Neural crest cell (in vitro differentiated cells): Measurements from ENCODE around the gene ADAMTS19. TPM values are rescaled to one million over a fixed set of nuclear protein-coding genes. Genes with fewer than 3 reads are reported as not detected.
A peak's percentile ranks its signal among the peaks of the same experiment; 100 is the strongest.

Experiments
- DNase-seq: peaks from one replicate; pipeline ENCODE4 v3.0.0; 2021; ENCODE audit warnings: low read depth, mixed read lengths, low spot score
- H3K27ac Mint-ChIP-seq: one replicate; pipeline ENCODE4 v1.8.0; 2021; ENCODE audit warnings: mild to moderate bottlenecking, mixed read lengths; ENCODE audit not compliant: unreplicated experiment
- H3K27me3 Mint-ChIP-seq: 2 replicates; pipeline ENCODE4 v1.8.0; 2021; ENCODE audit warnings: low read depth, mild to moderate bottlenecking, mixed read lengths
- H3K36me3 Mint-ChIP-seq: 2 replicates; pipeline ENCODE4 v1.8.0; 2021; ENCODE audit warnings: low read depth, mild to moderate bottlenecking, mixed read lengths
- H3K4me1 Mint-ChIP-seq: 2 replicates; pipeline ENCODE4 v1.8.0; 2021; ENCODE audit warnings: mixed read lengths
- H3K4me3 Mint-ChIP-seq: one replicate; pipeline ENCODE4 v1.8.0; 2021; ENCODE audit warnings: mild to moderate bottlenecking, mixed read lengths
- H3K9me3 Mint-ChIP-seq: 2 replicates; pipeline ENCODE4 v1.8.0; 2021; ENCODE audit warnings: mixed read lengths
- CTCF ChIP-seq: fragments of 200-600 bp; sonication (generic); conservative IDR thresholded peaks from 2 replicates; pipeline ENCODE4 v1.5.0; 2021; ENCODE audit warnings: antibody characterized with exemption, mild to moderate bottlenecking
- total RNA-seq: library from RNA; stranded (reverse); gene quantifications from 2 replicates; pipeline ENCODE4 v1.2.1, GENCODE V29; 2021

ADAMTS19 gene
- total RNA-seq, 1 donor from 2014 or later, result 3.1 TPM

- H3K4me1 Mint-ChIP-seq, result no peaks in the 10 kb centered on the region
- H3K4me3 Mint-ChIP-seq, result no peak overlapping the region
- DNase-seq, result no peak
Measured at GRCh38 chr5:129441096-129441495, 19.0 kb upstream of the ADAMTS19 start.

GRCh38 chr5:129445379-129445778 is 14.7 kb upstream of the ADAMTS19 start:
- TF ChIP-seq CTCF, result no peak
- Mint-ChIP-seq H3K9me3 (no peaks in the 10 kb centered on the region), H3K27me3 (peaks cover 3% of the 10 kb centered on the region), H3K4me1 (no peaks in the 10 kb centered on the region), H3K36me3 (no peaks in the 10 kb centered on the region), H3K27ac (no peak overlapping the region), H3K4me3 (no peak overlapping the region)
- DNase-seq, result no peak

More at GRCh38 chr5:129441096-129441495, 19.0 kb upstream of the ADAMTS19 start:
- no peak overlapping the region for H3K27ac Mint-ChIP-seq
- H3K36me3 Mint-ChIP-seq, result no peaks in the 10 kb centered on the region
- no peak for TF ChIP-seq CTCF
- H3K27me3 Mint-ChIP-seq, result peaks cover 3% of the 10 kb centered on the region
- H3K9me3 Mint-ChIP-seq, result no peaks in the 10 kb centered on the region

- no peaks in the 10 kb centered on the region for H3K27me3 Mint-ChIP-seq
- H3K36me3 Mint-ChIP-seq, result no peaks in the 10 kb centered on the region
- H3K27ac Mint-ChIP-seq, result no peak overlapping the region
- H3K4me1 Mint-ChIP-seq, result no peaks in the 10 kb centered on the region
- H3K4me3 Mint-ChIP-seq, result no peak overlapping the region
- TF ChIP-seq CTCF, result no peak
- peaks cover 2% of the 10 kb centered on the region for H3K9me3 Mint-ChIP-seq
- DNase-seq, result no peak
Measured at GRCh38 chr5:129447968-129448367, 12.1 kb upstream of the ADAMTS19 start.

DNA sequence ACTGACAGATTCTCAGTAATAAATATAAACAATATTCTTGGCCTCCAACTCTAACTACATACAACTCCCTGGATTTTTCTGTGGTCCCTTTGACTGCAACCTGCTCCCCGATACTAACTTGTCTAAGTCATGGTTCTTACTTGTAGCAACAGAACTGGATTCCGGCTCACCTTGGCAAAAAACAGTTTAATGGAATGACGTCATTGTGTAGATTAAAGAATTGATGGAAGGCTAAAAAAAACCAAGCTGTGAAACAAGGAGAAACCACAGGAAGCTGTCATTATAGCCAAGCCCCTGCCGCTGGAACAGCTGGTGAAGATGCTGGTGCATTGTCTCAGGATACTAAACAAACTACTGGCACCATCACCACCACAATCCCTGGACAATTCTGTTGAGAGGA is 11.4 kb upstream of the ADAMTS19 start:
- H3K4me3 Mint-ChIP-seq, result no peak overlapping the region
- TF ChIP-seq CTCF, result no peak
- no peak for DNase-seq
- no peak overlapping the region for H3K27ac Mint-ChIP-seq
- peaks cover 2% of the 10 kb centered on the region for H3K9me3 Mint-ChIP-seq
- no peaks in the 10 kb centered on the region for H3K27me3 Mint-ChIP-seq
- no peaks in the 10 kb centered on the region for H3K36me3 Mint-ChIP-seq
- no peaks in the 10 kb centered on the region for H3K4me1 Mint-ChIP-seq

DNA sequence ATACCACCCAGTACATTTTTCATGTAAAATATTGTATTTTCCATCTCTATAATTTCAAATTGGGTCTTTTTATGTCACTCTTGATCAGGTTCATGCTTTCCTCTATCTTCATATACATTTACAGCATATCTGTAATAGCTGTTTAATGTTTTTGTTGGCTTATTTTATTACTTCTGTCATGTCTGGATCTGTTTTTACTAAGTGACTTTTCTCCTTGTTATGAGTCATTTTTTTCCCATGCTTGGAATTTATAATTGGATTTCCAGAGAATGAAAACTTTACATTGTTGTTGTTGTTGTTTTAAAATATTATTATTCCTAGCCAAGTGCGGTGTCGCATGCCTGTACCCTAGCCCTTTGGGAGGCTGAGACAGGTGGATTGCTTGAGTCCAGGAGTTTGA is 5.6 kb upstream of the ADAMTS19 start:
- Mint-ChIP-seq H3K36me3 (no peaks in the 10 kb centered on the region), H3K27ac (no peak overlapping the region), H3K4me3 (no peak overlapping the region), H3K9me3 (peaks cover 7% of the 10 kb centered on the region), H3K4me1 (peaks cover 9% of the 10 kb centered on the region), H3K27me3 (peaks cover 20% of the 10 kb centered on the region)
- no peak for DNase-seq
- no peak for TF ChIP-seq CTCF

GRCh38 chr5:129459450-129459776 is 685 bp upstream of the ADAMTS19 start:
- peaks cover 26% of the 10 kb centered on the region for H3K4me1 Mint-ChIP-seq
- DNase-seq, result peak; percentile 2
- no peak overlapping the region for H3K27ac Mint-ChIP-seq
- H3K27me3 Mint-ChIP-seq, result peaks cover 57% of the 10 kb centered on the region
- H3K4me3 Mint-ChIP-seq, result peak overlapping the region; percentile 82
- no peak for TF ChIP-seq CTCF
- H3K9me3 Mint-ChIP-seq, result no peaks in the 10 kb centered on the region
- no peaks in the 10 kb centered on the region for H3K36me3 Mint-ChIP-seq
